ENCODE results near the gene IKZF2. TPM values are rescaled to one million over a fixed set of nuclear protein-coding genes. Genes with fewer than 3 reads are reported as not detected.
A peak's percentile ranks its signal among the peaks of the same experiment; 100 is the strongest.

IKZF2 gene
- total and polyA plus RNA-seq, 7 experiments from 2014 or later = 0.26 to 23.4 (median 6.1) TPM

DNA sequence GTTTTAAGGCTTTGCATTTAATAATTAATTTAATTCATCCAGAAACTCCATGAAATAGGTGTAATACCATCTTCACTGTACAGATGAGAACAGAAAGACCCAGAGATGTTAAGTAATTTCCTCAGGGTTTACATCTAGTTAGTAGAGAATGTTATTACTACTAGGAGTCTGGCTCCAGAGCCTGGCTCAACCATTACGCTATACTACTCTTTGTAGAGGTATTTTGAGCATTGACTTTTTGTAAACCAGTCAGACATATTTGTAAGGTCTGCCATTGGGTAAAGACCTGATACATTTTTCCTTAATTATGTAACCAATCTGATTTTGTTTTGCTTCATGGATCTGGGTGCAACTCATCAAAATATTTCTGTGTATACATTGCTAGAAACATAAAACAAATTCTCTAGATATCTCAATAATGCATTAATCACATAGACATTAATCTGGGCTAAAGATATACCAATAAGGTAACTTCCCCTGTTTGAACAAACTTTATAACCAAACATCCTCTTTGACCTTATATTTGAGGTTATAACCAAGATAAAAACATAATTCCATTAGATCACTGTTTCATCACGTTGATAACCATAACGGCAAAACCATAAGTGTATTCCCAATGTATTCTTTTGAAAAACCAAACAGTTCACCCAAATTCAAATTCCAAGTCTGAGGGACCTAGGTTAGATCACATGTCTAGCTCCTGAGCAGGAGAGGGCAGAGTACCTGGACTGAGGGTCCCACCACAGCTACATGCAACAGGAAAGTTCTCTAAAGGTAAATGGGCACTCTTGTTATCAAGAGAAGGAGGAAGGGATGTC is 135.0 kb downstream of the IKZF2 start:
- H3K4me3 ChIP-seq (ENCODE audit: low read length) = no peak overlapping the region
- no peak for DNase-seq
- intact Hi-C loops (cut with micrococcal nuclease) = loop anchor here in 1 of 2 donors (5.0 kb wide), 1 partner anchor 136 kb away; the partner anchor contains the start of gene IKZF2
- H3K9me3 ChIP-seq (ENCODE audit: control insufficient read depth in 2 of 3, low read length in 3 of 3) = no peaks in the 10 kb centered on the region
- Mint-ChIP-seq H3K4me3 (peak overlapping the region in 2 of 10 donors; percentile 2 to 9), H3K4me1 (peaks cover 0 to 24% (median 0%) of the 10 kb centered on the region in 7 donors), H3K36me3 (peaks cover 0 to 5% (median 0%) of the 10 kb centered on the region in 5 donors), H3K27me3 (peaks cover 0 to 29% (median 0%) of the 10 kb centered on the region in 5 donors), H3K27ac (peak overlapping the region in 1 of 9 donors; percentile 55), H3K9me3 (peaks cover 0 to 4% (median 0%) of the 10 kb centered on the region in 11 donors)
- CTCF ChIA-PET = no interaction called here
- peaks cover 0 to 13% of the 10 kb centered on the region in 2 donors for H3K4me1 ChIP-seq (ENCODE audit: control insufficient read depth in 2 of 2, insufficient read depth in 2 of 2, low read length in 2 of 2)
- H3K27ac ChIP-seq (ENCODE audit: low read depth, low read length) = no peak overlapping the region
- POLR2A ChIA-PET = no interaction called here
- no peak for ATAC-seq
- no peaks in the 10 kb centered on the region for H3K36me3 ChIP-seq (ENCODE audit: control insufficient read depth in 2 of 3, insufficient read depth in 3 of 3, low read length in 3 of 3)
- no peaks in the 10 kb centered on the region for H3K27me3 ChIP-seq (ENCODE audit: control insufficient read depth in 2 of 2, insufficient read depth in 2 of 2, low read length in 2 of 2)

GRCh38 chr2:213015387-213016165 is 135.8 kb downstream of the IKZF2 start:
- peaks cover 0 to 24% (median 0%) of the 10 kb centered on the region in 7 donors for H3K4me1 Mint-ChIP-seq
- Histone ChIP-seq H3K36me3 (ENCODE audit: control insufficient read depth in 2 of 3, insufficient read depth in 3 of 3, low read length in 3 of 3) (no peaks in the 10 kb centered on the region), H3K4me1 (ENCODE audit: control insufficient read depth in 2 of 2, insufficient read depth in 2 of 2, low read length in 2 of 2) (peaks cover 0 to 13% of the 10 kb centered on the region in 2 donors), H3K4me3 (ENCODE audit: low read length) (no peak overlapping the region), H3K9me3 (ENCODE audit: control insufficient read depth in 2 of 3, low read length in 3 of 3) (no peaks in the 10 kb centered on the region), H3K27ac (ENCODE audit: low read depth, low read length) (no peak overlapping the region), H3K27me3 (ENCODE audit: control insufficient read depth in 2 of 2, insufficient read depth in 2 of 2, low read length in 2 of 2) (no peaks in the 10 kb centered on the region)
- ATAC-seq (peak; percentile 18), DNase-seq (peak in 1 of 9 donors; percentile 46)
- ChIA-PET POLR2A (no interaction called here), CTCF (no interaction called here)
- H3K36me3 Mint-ChIP-seq = peaks cover 0 to 5% (median 0%) of the 10 kb centered on the region in 5 donors
- intact Hi-C loops (cut with micrococcal nuclease) = loop anchor here in 1 of 2 donors (5.0 kb wide), 1 partner anchor 137 kb away; the partner anchor contains the start of gene IKZF2
- peak overlapping the region in 2 of 10 donors; percentile 9 to 23 for H3K4me3 Mint-ChIP-seq
- peaks cover 0 to 4% (median 0%) of the 10 kb centered on the region in 11 donors for H3K9me3 Mint-ChIP-seq
- H3K27me3 Mint-ChIP-seq = peaks cover 0 to 32% (median 0%) of the 10 kb centered on the region in 5 donors
- H3K27ac Mint-ChIP-seq = peak overlapping the region in 1 of 9 donors; percentile 55

GRCh38 chr2:213013979-213014378 is 137.4 kb downstream of the IKZF2 start:
- no peak for DNase-seq
- Histone ChIP-seq H3K4me1 (ENCODE audit: control insufficient read depth in 2 of 2, insufficient read depth in 2 of 2, low read length in 2 of 2) (peaks cover 0 to 13% of the 10 kb centered on the region in 2 donors), H3K27me3 (ENCODE audit: control insufficient read depth in 2 of 2, insufficient read depth in 2 of 2, low read length in 2 of 2) (no peaks in the 10 kb centered on the region), H3K36me3 (ENCODE audit: control insufficient read depth in 2 of 3, insufficient read depth in 3 of 3, low read length in 3 of 3) (no peaks in the 10 kb centered on the region), H3K27ac (ENCODE audit: low read depth, low read length) (no peak overlapping the region), H3K4me3 (ENCODE audit: low read length) (no peak overlapping the region), H3K9me3 (ENCODE audit: control insufficient read depth in 2 of 3, low read length in 3 of 3) (no peaks in the 10 kb centered on the region)
- H3K4me1 Mint-ChIP-seq = peaks cover 0 to 24% (median 0%) of the 10 kb centered on the region in 7 donors
- no peak overlapping the region for H3K4me3 Mint-ChIP-seq
- peaks cover 0 to 7% (median 0%) of the 10 kb centered on the region in 11 donors for H3K9me3 Mint-ChIP-seq
- ChIA-PET CTCF (no interaction called here), POLR2A (no interaction called here)
- no peak overlapping the region for H3K27ac Mint-ChIP-seq
- peaks cover 0 to 5% (median 0%) of the 10 kb centered on the region in 5 donors for H3K36me3 Mint-ChIP-seq
- H3K27me3 Mint-ChIP-seq = peaks cover 0 to 35% (median 0%) of the 10 kb centered on the region in 5 donors
- ATAC-seq = no peak
- intact Hi-C loops (cut with micrococcal nuclease) = no loop called here

GRCh38 chr2:213011505-213011904 is 139.9 kb downstream of the IKZF2 start:
- H3K36me3 Mint-ChIP-seq = peaks cover 0 to 3% (median 0%) of the 10 kb centered on the region in 5 donors
- Histone ChIP-seq H3K4me3 (ENCODE audit: low read length) (no peak overlapping the region), H3K9me3 (ENCODE audit: control insufficient read depth in 2 of 3, low read length in 3 of 3) (no peaks in the 10 kb centered on the region), H3K4me1 (ENCODE audit: control insufficient read depth in 2 of 2, insufficient read depth in 2 of 2, low read length in 2 of 2) (peaks cover 0 to 3% of the 10 kb centered on the region in 2 donors), H3K27ac (ENCODE audit: low read depth, low read length) (no peak overlapping the region), H3K27me3 (ENCODE audit: control insufficient read depth in 2 of 2, insufficient read depth in 2 of 2, low read length in 2 of 2) (no peaks in the 10 kb centered on the region), H3K36me3 (ENCODE audit: control insufficient read depth in 2 of 3, insufficient read depth in 3 of 3, low read length in 3 of 3) (no peaks in the 10 kb centered on the region)
- no peak overlapping the region for H3K4me3 Mint-ChIP-seq
- ATAC-seq (no peak), DNase-seq (no peak)
- no peak overlapping the region for H3K27ac Mint-ChIP-seq
- POLR2A ChIA-PET = no interaction called here
- intact Hi-C loops (cut with micrococcal nuclease) = no loop called here
- H3K4me1 Mint-ChIP-seq = peaks cover 0 to 20% (median 0%) of the 10 kb centered on the region in 7 donors
- CTCF ChIA-PET = no interaction called here
- peaks cover 0 to 7% (median 0%) of the 10 kb centered on the region in 11 donors for H3K9me3 Mint-ChIP-seq
- peaks cover 0 to 20% (median 0%) of the 10 kb centered on the region in 5 donors for H3K27me3 Mint-ChIP-seq

DNA sequence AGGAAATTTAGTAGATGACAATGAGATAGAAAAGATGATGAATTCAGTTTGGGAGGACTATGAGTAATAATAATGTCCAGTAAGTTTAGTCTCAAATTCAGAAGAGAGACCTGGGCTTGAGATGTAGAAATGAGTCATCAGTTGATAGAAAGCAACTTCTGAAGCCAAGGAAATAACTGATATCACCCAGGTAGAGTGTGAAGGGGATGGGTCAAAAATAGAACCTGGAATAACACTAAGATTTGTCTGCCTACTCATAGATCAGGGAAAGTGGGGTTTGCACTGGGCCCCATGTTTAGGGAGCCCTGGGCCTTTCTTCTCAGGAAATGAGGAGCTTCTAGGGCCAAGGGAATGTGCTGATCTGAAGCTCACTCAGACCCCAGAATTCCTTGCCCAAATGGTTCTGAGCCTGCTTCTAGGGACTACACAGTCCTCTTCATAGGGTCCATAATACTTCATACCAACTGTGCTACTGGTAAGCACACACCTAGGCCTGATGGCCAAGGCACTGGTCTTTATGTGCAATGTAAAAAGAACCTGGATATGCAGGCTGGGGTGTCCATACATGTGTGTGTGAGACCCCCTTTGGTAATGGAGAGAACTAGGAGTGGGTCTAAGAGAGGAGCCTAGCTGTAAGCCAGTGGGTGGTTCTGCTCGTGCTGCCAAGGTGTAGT is 141.2 kb downstream of the IKZF2 start:
- no peak overlapping the region for H3K4me3 Mint-ChIP-seq
- H3K4me1 Mint-ChIP-seq = peaks cover 0 to 9% (median 0%) of the 10 kb centered on the region in 7 donors
- POLR2A ChIA-PET = interaction anchor here (0.8 kb wide), 1 partner anchor 1672 kb away, joined by 3 read pairs; no protein-coding TSS in a partner anchor
- intact Hi-C loops (cut with micrococcal nuclease) = no loop called here
- Histone ChIP-seq H3K9me3 (ENCODE audit: control insufficient read depth in 2 of 3, low read length in 3 of 3) (no peaks in the 10 kb centered on the region), H3K27ac (ENCODE audit: low read depth, low read length) (no peak overlapping the region), H3K4me3 (ENCODE audit: low read length) (no peak overlapping the region), H3K36me3 (ENCODE audit: control insufficient read depth in 2 of 3, insufficient read depth in 3 of 3, low read length in 3 of 3) (no peaks in the 10 kb centered on the region), H3K4me1 (ENCODE audit: control insufficient read depth in 2 of 2, insufficient read depth in 2 of 2, low read length in 2 of 2) (no peaks in the 10 kb centered on the region), H3K27me3 (ENCODE audit: control insufficient read depth in 2 of 2, insufficient read depth in 2 of 2, low read length in 2 of 2) (no peaks in the 10 kb centered on the region)
- H3K9me3 Mint-ChIP-seq = peaks cover 0 to 7% (median 0%) of the 10 kb centered on the region in 11 donors
- no peak overlapping the region for H3K27ac Mint-ChIP-seq
- peaks cover 0 to 18% (median 0%) of the 10 kb centered on the region in 5 donors for H3K27me3 Mint-ChIP-seq
- DNase-seq = no peak
- peak; percentile 16 for ATAC-seq
- H3K36me3 Mint-ChIP-seq = peaks cover 0 to 3% (median 0%) of the 10 kb centered on the region in 5 donors
- CTCF ChIA-PET = no interaction called here

GRCh38 chr2:213007290-213007838 is 144.0 kb downstream of the IKZF2 start:
- Mint-ChIP-seq H3K27ac (no peak overlapping the region), H3K9me3 (peaks cover 0 to 7% (median 0%) of the 10 kb centered on the region in 11 donors)

More at GRCh38 chr2:213007290-213007838, 144.0 kb downstream of the IKZF2 start:
- Histone ChIP-seq H3K27me3 (ENCODE audit: control insufficient read depth in 2 of 2, insufficient read depth in 2 of 2, low read length in 2 of 2) (no peaks in the 10 kb centered on the region), H3K9me3 (ENCODE audit: control insufficient read depth in 2 of 3, low read length in 3 of 3) (no peaks in the 10 kb centered on the region), H3K27ac (ENCODE audit: low read depth, low read length) (no peak overlapping the region), H3K4me3 (ENCODE audit: low read length) (no peak overlapping the region), H3K36me3 (ENCODE audit: control insufficient read depth in 2 of 3, insufficient read depth in 3 of 3, low read length in 3 of 3) (no peaks in the 10 kb centered on the region), H3K4me1 (ENCODE audit: control insufficient read depth in 2 of 2, insufficient read depth in 2 of 2, low read length in 2 of 2) (no peaks in the 10 kb centered on the region)
- H3K4me1 Mint-ChIP-seq = peaks cover 0 to 16% (median 0%) of the 10 kb centered on the region in 7 donors
- ChIA-PET CTCF (interaction anchor here (0.6 kb wide), 1 partner anchor 54 kb away, joined by 3 read pairs; no protein-coding TSS in a partner anchor), POLR2A (no interaction called here)
- no peak for DNase-seq
- H3K36me3 Mint-ChIP-seq = peaks cover 0 to 3% (median 0%) of the 10 kb centered on the region in 5 donors
- no peak overlapping the region for H3K4me3 Mint-ChIP-seq
- ATAC-seq = no peak
- intact Hi-C loops (cut with micrococcal nuclease) = loop anchor here in 1 of 2 donors (10.0 kb wide), 1 partner anchor 147 kb away; the partner anchor contains the start of gene IKZF2
- peaks cover 0 to 19% (median 0%) of the 10 kb centered on the region in 5 donors for H3K27me3 Mint-ChIP-seq
